ENCODE results near the gene HTR1B.

Gene HTR1B

DNA sequence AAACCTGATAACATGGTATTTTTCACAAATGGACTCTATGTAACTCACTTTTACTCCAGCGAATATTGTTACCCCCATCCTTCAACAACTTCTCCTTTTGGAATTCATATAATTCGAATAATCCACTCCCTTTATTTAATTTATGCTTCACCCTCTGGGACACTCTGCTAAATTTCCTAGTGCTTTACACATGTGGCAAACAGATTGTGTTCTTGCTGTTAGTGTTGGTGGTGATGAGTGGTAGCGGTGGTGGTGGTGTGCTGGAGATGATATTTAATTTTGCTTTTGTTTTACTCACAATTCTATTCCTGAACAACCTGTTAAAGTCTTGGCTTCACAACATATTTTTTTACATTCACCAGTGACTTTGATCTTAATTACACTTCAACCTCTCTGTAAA is 32.8 kb downstream of the HTR1B start:
- Histone ChIP-seq H3K36me3 (ENCODE audit: insufficient read depth, low read length) (no peaks in the 10 kb centered on the region), H3K9ac (ENCODE audit: low read depth, low read length) (no peak overlapping the region), H3K27ac (ENCODE audit: low read depth, low read length) (no peak overlapping the region), H3K4me1 (ENCODE audit: insufficient read depth, low read length) (peaks cover 9% of the 10 kb centered on the region; the same call in 1 of the 2 replicates), H3K9me3 (ENCODE audit: insufficient read depth, low read depth, low read length) (no peaks in the 10 kb centered on the region), H3K4me3 (ENCODE audit: low read length) (no peak overlapping the region), H3K27me3 (ENCODE audit: insufficient read depth, low read length) (no peaks in the 10 kb centered on the region)
- 86% methylated on average over 3 of the region's 3 CpGs for WGBS

DNA sequence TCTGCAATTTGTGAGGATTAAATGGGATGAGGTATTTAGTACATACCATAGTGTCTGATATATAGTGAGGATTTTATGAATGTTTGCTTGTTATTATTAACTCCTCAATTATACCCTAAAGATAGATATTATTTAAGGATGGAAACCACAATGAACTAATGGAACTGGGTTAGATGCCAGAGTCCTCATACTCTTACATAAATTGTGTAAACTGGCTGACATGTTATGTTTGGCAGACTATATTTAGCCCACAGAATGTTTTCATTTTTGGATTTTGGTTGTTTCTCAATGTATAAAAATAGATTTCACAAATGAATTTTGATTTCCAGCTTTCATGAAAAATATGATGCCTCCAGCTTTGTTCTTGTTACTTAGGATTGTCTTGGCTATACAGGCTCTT is 37.6 kb downstream of the HTR1B start:
- Histone ChIP-seq H3K9ac (ENCODE audit: low read depth, low read length) (no peak overlapping the region), H3K4me1 (ENCODE audit: insufficient read depth, low read length) (no peaks in the 10 kb centered on the region), H3K36me3 (ENCODE audit: insufficient read depth, low read length) (no peaks in the 10 kb centered on the region), H3K27ac (ENCODE audit: low read depth, low read length) (no peak overlapping the region), H3K4me3 (ENCODE audit: low read length) (no peak overlapping the region), H3K27me3 (ENCODE audit: insufficient read depth, low read length) (no peaks in the 10 kb centered on the region), H3K9me3 (ENCODE audit: insufficient read depth, low read depth, low read length) (no peaks in the 10 kb centered on the region)

DNA sequence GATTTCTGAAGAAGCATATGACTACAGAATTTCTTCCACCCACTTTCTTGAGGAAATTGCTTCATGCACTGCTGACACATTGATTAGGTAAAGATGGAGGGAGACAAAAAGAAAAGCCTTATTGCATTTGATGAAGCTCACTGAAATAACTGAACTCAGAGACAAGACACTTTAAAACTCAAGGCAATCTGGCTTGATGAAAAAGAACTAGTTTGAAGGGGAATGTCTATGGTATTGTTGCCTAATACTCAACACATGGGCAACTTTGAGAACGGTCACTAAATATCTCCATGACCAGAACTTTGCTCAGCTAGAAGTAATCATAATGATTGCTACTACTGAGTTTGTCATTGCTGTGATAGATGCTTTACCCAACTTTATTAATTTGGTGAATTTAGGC is 38.1 kb downstream of the HTR1B start:
- 100% methylated on average over 1 of the region's 1 CpG for WGBS

DNA sequence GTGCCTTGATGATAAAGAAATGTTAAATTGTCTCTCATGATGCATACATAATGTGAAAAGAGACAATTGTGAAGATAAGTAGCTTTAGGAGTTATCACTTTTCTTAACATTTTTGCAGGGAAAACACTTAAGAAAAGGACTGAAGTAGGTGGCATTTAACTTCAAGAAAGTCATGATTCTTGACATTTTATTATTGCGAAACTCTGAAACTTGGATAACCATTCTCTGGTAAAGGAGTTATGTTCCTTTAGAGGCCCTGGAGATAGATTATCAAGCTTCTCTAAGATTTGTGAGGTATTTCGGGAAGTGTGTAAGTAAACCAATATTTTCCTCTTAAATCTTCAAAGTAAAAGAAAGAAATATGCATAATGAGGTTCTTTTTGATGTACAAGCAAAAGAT is 38.5 kb downstream of the HTR1B start:
- Histone ChIP-seq H3K4me3 (ENCODE audit: low read length) (no peak overlapping the region), H3K9ac (ENCODE audit: low read depth, low read length) (no peak overlapping the region), H3K4me1 (ENCODE audit: insufficient read depth, low read length) (no peaks in the 10 kb centered on the region), H3K9me3 (ENCODE audit: insufficient read depth, low read depth, low read length) (no peaks in the 10 kb centered on the region), H3K27me3 (ENCODE audit: insufficient read depth, low read length) (no peaks in the 10 kb centered on the region), H3K36me3 (ENCODE audit: insufficient read depth, low read length) (no peaks in the 10 kb centered on the region), H3K27ac (ENCODE audit: low read depth, low read length) (no peak overlapping the region)
- WGBS = 97% methylated on average over 1 of the region's 2 CpGs

More for the DNA sequence above, 38.1 kb downstream of the HTR1B start:
- H3K4me3 ChIP-seq (ENCODE audit: low read length) = no peak overlapping the region
- no peaks in the 10 kb centered on the region for H3K4me1 ChIP-seq (ENCODE audit: insufficient read depth, low read length)
- no peaks in the 10 kb centered on the region for H3K9me3 ChIP-seq (ENCODE audit: insufficient read depth, low read depth, low read length)
- H3K27me3 ChIP-seq (ENCODE audit: insufficient read depth, low read length) = no peaks in the 10 kb centered on the region
- H3K36me3 ChIP-seq (ENCODE audit: insufficient read depth, low read length) = no peaks in the 10 kb centered on the region
- no peak overlapping the region for H3K27ac ChIP-seq (ENCODE audit: low read depth, low read length)
- no peak overlapping the region for H3K9ac ChIP-seq (ENCODE audit: low read depth, low read length)

DNA sequence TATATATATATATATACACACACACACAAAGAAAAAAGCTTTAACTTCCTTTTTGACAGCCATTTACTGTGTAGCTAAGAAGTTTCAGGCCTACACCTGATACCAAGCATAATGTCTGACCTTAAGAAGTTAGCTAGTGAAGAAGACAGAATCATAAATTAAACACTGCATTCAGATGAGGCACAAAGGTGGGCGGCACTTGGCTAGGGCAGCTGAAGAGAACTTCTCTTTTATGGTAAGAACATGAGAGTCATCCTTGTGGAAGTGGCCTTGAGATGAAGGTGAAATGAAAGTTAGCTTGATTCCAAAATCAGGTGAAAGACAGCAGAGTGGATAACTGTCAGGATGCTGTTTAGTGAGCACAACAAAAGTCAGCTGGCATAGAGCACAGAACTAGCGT is 46.5 kb downstream of the HTR1B start:
- H3K9ac ChIP-seq (ENCODE audit: low read depth, low read length) = no peak overlapping the region
- no peak overlapping the region for H3K4me3 ChIP-seq (ENCODE audit: low read length)
- WGBS = 98% methylated on average over 2 of the region's 2 CpGs
- no peaks in the 10 kb centered on the region for H3K9me3 ChIP-seq (ENCODE audit: insufficient read depth, low read depth, low read length)
- H3K27me3 ChIP-seq (ENCODE audit: insufficient read depth, low read length) = no peaks in the 10 kb centered on the region
- H3K27ac ChIP-seq (ENCODE audit: low read depth, low read length) = no peak overlapping the region
- no peaks in the 10 kb centered on the region for H3K4me1 ChIP-seq (ENCODE audit: insufficient read depth, low read length)
- H3K36me3 ChIP-seq (ENCODE audit: insufficient read depth, low read length) = no peaks in the 10 kb centered on the region

DNA sequence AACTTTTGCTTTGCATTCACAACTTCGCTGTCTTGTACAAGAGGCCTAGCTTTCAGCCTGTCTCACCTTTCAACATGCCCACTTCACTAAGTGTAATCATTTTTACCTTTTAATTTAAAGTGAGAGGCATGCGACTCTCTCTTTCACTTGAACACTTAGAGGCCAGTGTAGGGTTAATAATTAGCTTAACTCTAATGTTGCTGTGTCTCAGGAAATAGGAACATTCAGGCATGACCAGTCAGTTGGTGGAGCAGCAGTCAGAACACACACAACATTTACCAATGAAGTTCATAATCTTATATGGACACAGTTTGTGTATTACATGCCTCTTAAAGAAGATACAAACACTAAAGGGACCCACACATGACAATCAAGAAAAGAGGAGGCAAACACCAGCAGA is 47.6 kb downstream of the HTR1B start:
- no peak overlapping the region for H3K27ac ChIP-seq (ENCODE audit: low read depth, low read length)
- H3K9me3 ChIP-seq (ENCODE audit: insufficient read depth, low read depth, low read length) = no peaks in the 10 kb centered on the region
- WGBS = 88% methylated on average over 2 of the region's 2 CpGs
- no peaks in the 10 kb centered on the region for H3K4me1 ChIP-seq (ENCODE audit: insufficient read depth, low read length)
- no peaks in the 10 kb centered on the region for H3K27me3 ChIP-seq (ENCODE audit: insufficient read depth, low read length)
- H3K36me3 ChIP-seq (ENCODE audit: insufficient read depth, low read length) = no peaks in the 10 kb centered on the region
- no peak overlapping the region for H3K4me3 ChIP-seq (ENCODE audit: low read length)
- no peak overlapping the region for H3K9ac ChIP-seq (ENCODE audit: low read depth, low read length)
